Activated T-helper 17 cell treated with anti-CD3 and anti-CD28 coated beads, Interleukin-2, amount 50 U/mL, for 72 hours (primary cell): ENCODE data around the gene SPEN. TPM values are rescaled to one million over a fixed set of nuclear protein-coding genes. Genes with fewer than 3 reads are reported as not detected.
"Not testable (repeated sequence)": the region's sequence is repeated elsewhere in the genome, so short reads cannot be mapped to it uniquely, and the experiment has no call there.

Source experiments
- ATAC-seq: fragments of 150-1000 bp; cut with Tn5 transposase; replicated peaks from 2 replicates; pipeline ENCODE4 v1.10.0; 2021; ENCODE audit warnings: mild to moderate bottlenecking, moderate library complexity
- H3K27ac Mint-ChIP-seq: one replicate; pipeline ENCODE4 v1.8.0; 2022; ENCODE audit warnings: mixed read lengths
- H3K27me3 Mint-ChIP-seq: one replicate; pipeline ENCODE4 v1.8.0; 2022; ENCODE audit warnings: mixed read lengths
- H3K36me3 Mint-ChIP-seq: one replicate; pipeline ENCODE4 v1.8.0; 2022; ENCODE audit warnings: low read depth, mild to moderate bottlenecking, mixed read lengths
- H3K4me1 Mint-ChIP-seq: one replicate; pipeline ENCODE4 v1.8.0; 2022; ENCODE audit warnings: mixed read lengths
- H3K4me3 Mint-ChIP-seq: one replicate; pipeline ENCODE4 v1.8.0; 2022; ENCODE audit warnings: mild to moderate bottlenecking, mixed read lengths
- H3K9me3 Mint-ChIP-seq: one replicate; pipeline ENCODE4 v1.8.0; 2022; ENCODE audit warnings: mixed read lengths
- total RNA-seq, 2 donors: library from RNA; stranded (reverse); gene quantifications; one replicate each; pipeline ENCODE4 v1.2.3, GENCODE V29; 2022

Gene SPEN
- total RNA-seq, 2 donors from 2014 or later, result 48.9 to 66.7 TPM

DNA sequence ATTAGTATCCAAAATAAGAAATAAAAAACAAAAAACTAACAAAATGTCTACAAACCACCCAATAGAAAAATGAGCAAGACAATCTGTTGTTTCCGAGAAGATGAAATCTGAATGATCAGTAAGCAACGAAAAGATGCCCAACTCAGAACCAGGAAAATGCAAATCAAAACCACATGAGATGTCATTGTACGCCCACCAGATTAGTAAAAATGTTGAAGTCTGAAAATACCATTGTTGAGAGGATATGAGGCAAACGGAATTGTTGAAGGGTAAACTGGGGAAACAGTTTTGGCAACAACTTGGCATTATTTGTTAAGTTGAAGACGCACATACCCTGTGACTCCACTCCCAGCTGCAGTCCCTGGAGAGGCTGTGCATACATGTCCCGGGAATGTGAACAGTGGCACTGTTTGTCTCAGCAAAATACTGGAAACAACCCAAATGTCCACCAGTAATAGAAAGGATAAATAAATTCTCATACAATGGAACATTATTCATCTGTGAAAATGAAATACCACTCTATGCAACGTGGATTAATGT lies 117.8 kb downstream of the SPEN start:
- Mint-ChIP-seq H3K36me3 (peaks cover 90% of the 10 kb centered on the region), H3K4me1 (peaks cover 59% of the 10 kb centered on the region), H3K9me3 (no peaks in the 10 kb centered on the region), H3K27ac (peak overlapping the region; percentile 100), H3K4me3 (peak overlapping the region; percentile 85), H3K27me3 (no peaks in the 10 kb centered on the region)
- ATAC-seq, result peak; percentile 45

DNA sequence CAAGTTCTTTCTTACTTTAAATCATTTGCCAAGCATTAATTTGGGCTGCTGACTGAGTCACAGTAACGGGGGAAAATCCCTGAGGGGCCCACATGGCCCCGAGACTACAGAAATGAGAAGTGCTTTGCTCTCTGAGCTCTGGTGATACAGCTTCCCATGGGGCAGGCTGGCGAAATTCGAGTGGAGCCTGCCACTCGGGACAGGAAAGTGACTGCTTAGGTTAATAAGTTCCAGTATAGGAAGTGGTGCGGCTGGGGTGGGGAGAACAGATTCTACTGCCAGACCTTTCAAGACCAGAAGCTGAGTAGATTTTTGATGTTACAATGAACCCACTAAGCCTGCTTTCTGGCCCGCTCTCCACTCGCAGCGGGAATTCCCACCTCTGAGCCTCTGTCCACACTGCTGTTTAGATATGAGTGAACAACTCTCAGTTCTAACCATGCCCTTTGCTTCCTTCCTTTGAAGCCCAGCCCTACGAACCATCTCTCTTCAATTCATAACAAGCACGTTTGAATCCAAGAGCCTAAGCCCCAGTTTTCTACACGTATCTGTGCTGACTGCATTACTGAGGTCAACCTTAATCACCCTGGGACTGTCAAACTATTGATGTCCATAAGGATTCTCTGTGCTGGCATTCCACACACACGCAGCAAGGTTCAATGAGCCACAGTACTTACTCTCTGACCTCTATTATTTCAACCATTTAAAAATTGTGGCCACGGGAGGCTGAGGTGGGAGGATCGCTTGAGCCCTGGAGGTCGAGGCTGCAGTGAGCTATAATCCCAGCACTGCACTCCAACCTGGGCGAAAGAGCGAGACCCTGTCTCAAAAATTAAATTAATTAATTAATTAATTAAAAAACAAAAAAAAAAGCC lies 118.8 kb downstream of the SPEN start:
- H3K9me3 Mint-ChIP-seq, result no peaks in the 10 kb centered on the region
- ATAC-seq, result peak; percentile 79

DNA sequence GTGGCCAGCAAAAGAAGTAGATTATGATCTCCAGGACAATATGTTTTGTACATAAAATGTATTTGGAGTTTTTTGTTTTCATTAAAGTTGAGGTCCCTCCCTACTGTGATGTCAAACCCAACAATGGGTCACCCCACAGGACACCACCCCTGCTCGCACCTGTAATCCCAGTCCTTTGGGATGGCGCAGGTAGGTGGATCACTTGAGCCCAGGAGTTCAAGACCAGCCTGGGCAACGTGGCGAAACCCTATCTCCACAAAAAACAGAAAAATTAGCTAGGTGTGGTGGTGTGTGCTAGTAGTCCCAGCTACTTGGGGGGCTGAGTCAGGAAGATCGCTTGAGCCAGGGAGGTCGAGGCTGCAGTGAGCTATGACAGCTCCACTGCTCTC lies 119.4 kb downstream of the SPEN start:
- ATAC-seq, result no peak
- Mint-ChIP-seq H3K9me3 (no peaks in the 10 kb centered on the region), H3K27ac (peak overlapping the region; percentile 100), H3K36me3 (peaks cover 86% of the 10 kb centered on the region), H3K27me3 (no peaks in the 10 kb centered on the region), H3K4me1 (peaks cover 50% of the 10 kb centered on the region), H3K4me3 (peak overlapping the region; percentile 85)

More for the DNA sequence above, 118.8 kb downstream of the SPEN start:
- peaks cover 53% of the 10 kb centered on the region for H3K4me1 Mint-ChIP-seq
- H3K27me3 Mint-ChIP-seq, result no peaks in the 10 kb centered on the region
- peaks cover 88% of the 10 kb centered on the region for H3K36me3 Mint-ChIP-seq
- H3K4me3 Mint-ChIP-seq, result peak overlapping the region; percentile 85
- H3K27ac Mint-ChIP-seq, result peak overlapping the region; percentile 100

DNA sequence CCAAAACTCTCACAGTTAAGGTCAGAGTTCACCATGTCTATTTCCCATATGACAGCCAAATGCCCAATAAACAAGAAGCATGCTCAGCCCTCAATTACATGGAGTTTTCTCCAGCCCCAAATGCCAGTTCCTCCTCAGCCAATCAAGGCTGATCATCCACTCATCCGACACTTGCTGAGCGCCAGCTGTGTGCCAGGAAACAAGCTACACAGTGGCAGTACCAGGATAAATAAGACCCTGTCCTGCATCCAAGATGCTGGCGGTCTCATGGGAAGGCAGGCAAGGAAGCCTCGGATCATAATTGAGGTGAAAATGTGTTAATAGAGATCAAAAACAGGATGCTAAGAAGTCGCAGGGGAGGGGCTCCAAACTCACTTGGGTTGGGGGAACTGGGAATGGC lies 120.7 kb downstream of the SPEN start:
- peak overlapping the region; percentile 100 for H3K27ac Mint-ChIP-seq
- H3K4me1 Mint-ChIP-seq, result peaks cover 59% of the 10 kb centered on the region
- peak overlapping the region; percentile 85 for H3K4me3 Mint-ChIP-seq
- peaks cover 88% of the 10 kb centered on the region for H3K36me3 Mint-ChIP-seq
- H3K27me3 Mint-ChIP-seq, result no peaks in the 10 kb centered on the region
- ATAC-seq, result no peak
- no peaks in the 10 kb centered on the region for H3K9me3 Mint-ChIP-seq

DNA sequence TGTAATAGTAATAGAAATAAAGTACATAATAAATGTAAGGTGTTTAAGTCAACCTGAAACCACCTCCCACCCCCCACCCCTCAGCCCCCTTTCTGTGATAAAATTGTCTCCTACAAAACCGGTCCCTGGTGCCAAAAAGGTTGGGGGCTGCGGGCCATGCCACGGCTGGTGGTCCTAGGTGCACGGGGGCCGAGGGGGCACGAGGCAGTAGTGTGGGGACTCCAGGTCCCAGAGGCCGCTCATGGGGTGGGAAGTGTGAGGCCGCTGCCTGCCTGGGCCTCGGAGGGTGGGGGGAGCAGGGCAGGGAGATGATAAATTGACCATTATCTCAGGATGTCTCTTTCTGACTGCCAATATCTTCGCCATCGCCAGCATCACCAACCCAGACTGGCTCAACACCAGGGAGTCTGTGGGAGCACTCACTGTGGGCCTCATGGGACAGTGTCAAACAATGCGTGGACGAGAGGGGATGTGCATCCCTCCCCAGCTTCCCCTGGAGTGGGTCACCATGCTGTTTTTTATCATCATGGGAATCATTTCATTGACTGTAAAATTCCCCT lies 121.9 kb downstream of the SPEN start:
- no peak for ATAC-seq
- Mint-ChIP-seq H3K4me1 (peaks cover 58% of the 10 kb centered on the region), H3K27ac (no peak overlapping the region), H3K36me3 (peaks cover 84% of the 10 kb centered on the region), H3K9me3 (no peaks in the 10 kb centered on the region), H3K4me3 (no peak overlapping the region), H3K27me3 (no peaks in the 10 kb centered on the region)

DNA sequence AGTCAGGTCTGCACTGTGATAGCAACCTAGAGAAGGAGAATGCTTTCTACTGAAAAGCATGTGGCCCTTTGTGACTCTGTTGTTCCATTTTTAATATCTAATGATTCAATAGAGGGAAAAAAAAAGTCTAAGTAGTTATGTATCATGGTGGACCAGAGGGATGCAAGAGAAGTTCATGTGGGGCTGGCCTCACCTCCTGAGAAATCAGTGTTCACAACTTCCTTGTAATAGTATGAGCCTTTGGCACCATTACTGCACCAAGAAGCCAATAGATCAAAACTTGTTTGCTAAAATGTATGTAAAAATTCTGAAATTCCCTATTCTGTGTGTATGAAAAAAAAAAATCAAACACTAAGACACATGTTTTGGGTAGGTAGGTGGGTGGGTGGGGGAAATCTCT lies 123.4 kb downstream of the SPEN start:
- Mint-ChIP-seq H3K27me3 (no peaks in the 10 kb centered on the region), H3K4me1 (peaks cover 55% of the 10 kb centered on the region), H3K36me3 (peaks cover 80% of the 10 kb centered on the region), H3K4me3 (peak overlapping the region; percentile 16), H3K27ac (no peak overlapping the region), H3K9me3 (no peaks in the 10 kb centered on the region)
- ATAC-seq, result no peak

DNA sequence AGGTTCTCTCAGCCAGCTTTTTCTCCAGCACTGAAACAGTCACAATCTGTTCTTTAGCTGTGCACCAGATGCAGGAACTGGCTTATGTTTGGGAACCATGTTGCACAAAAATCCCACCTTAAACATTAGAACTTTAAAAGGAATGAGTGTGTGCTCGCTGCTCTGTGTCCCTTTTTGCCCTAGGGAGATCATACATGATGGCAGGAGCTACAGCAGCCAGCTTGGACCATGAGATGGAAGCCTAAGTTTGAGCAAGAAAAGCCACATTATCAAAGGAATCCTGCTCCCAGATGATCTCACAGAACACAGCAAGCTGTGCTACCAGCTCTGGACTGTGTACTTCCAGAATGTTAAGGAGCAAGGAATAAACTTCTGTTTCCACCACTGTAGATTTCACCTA lies 124.9 kb downstream of the SPEN start:
- Mint-ChIP-seq H3K4me3 (peak overlapping the region; percentile 94), H3K9me3 (no peaks in the 10 kb centered on the region), H3K4me1 (peaks cover 50% of the 10 kb centered on the region), H3K27ac (peak overlapping the region; percentile 34), H3K36me3 (peaks cover 65% of the 10 kb centered on the region), H3K27me3 (no peaks in the 10 kb centered on the region)
- ATAC-seq, result no peak

DNA sequence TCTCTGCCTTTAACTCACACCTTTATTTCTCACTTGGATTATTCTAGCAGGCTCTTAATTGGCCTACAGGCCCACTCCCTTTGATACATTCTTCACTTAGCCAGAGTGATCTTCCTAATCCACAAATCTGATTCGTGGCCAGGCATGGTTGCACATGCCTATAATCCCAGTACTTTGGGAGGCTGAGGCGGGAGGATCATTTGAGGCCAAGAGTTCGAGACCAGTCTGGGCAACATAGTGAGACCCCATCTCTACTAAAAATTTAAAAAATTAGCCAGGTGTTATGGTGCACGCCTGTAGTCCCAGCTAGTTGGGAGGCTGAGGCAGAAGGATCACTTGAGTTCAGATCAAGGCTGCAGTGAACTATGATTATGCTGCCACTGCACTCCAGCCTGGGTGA lies 126.3 kb downstream of the SPEN start:
- Mint-ChIP-seq H3K4me3 (peak overlapping the region; percentile 94), H3K27ac (peak overlapping the region; percentile 7), H3K36me3 (peaks cover 54% of the 10 kb centered on the region), H3K27me3 (no peaks in the 10 kb centered on the region), H3K4me1 (peaks cover 40% of the 10 kb centered on the region), H3K9me3 (no peaks in the 10 kb centered on the region)
- no peak for ATAC-seq

DNA sequence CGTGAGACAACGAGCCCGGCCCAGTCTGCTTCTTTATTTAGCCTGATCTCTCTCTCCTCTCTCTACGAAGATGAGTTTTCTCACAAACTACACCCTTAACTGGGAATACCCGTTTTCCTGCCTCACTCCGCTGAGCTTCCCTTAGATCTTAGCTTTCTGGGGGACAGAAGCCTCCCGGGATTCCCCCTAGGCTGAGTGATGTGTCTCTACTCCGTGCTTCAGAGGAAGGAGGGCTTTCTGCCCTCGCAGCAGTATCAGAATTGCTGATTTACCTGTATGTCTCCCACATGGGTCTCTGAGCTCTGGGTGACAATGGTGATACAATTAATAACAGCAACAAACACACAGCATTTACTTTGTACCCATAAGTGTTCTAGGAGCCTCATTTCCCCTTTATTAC lies 127.3 kb downstream of the SPEN start:
- peak overlapping the region; percentile 96 for H3K27ac Mint-ChIP-seq
- H3K27me3 Mint-ChIP-seq, result no peaks in the 10 kb centered on the region
- peak; percentile 64 for ATAC-seq
- no peaks in the 10 kb centered on the region for H3K9me3 Mint-ChIP-seq
- H3K4me3 Mint-ChIP-seq, result peak overlapping the region; percentile 94
- peaks cover 37% of the 10 kb centered on the region for H3K4me1 Mint-ChIP-seq
- H3K36me3 Mint-ChIP-seq, result peaks cover 47% of the 10 kb centered on the region

DNA sequence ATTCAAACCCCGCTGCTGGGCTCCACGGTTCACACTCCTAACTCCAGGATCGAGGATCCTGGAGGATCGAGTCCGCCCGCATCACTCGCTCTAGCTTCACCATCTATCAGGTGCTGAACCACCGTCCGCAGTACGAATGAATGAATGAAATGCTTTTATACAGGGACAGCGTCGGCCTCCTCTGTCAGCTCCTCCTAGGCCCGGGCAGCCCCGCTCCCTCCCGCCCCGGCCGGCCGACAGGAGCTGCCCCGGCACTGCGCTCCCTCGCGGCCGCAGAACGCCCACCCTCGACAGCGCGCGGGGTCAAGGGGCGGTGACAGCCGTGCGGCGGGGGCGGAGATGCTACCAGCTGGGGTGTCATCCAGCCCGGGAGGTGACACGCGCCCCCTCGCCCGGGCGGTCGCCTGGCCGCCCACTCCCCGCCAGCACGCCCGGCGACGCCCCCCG lies 127.9 kb downstream of the SPEN start:
- H3K27me3 Mint-ChIP-seq, result no peaks in the 10 kb centered on the region
- H3K9me3 Mint-ChIP-seq, result no peaks in the 10 kb centered on the region
- peaks cover 34% of the 10 kb centered on the region for H3K4me1 Mint-ChIP-seq
- H3K27ac Mint-ChIP-seq, result peak overlapping the region; percentile 96
- H3K36me3 Mint-ChIP-seq, result peaks cover 41% of the 10 kb centered on the region
- H3K4me3 Mint-ChIP-seq, result peak overlapping the region; percentile 94
- peak; percentile 76 for ATAC-seq

DNA sequence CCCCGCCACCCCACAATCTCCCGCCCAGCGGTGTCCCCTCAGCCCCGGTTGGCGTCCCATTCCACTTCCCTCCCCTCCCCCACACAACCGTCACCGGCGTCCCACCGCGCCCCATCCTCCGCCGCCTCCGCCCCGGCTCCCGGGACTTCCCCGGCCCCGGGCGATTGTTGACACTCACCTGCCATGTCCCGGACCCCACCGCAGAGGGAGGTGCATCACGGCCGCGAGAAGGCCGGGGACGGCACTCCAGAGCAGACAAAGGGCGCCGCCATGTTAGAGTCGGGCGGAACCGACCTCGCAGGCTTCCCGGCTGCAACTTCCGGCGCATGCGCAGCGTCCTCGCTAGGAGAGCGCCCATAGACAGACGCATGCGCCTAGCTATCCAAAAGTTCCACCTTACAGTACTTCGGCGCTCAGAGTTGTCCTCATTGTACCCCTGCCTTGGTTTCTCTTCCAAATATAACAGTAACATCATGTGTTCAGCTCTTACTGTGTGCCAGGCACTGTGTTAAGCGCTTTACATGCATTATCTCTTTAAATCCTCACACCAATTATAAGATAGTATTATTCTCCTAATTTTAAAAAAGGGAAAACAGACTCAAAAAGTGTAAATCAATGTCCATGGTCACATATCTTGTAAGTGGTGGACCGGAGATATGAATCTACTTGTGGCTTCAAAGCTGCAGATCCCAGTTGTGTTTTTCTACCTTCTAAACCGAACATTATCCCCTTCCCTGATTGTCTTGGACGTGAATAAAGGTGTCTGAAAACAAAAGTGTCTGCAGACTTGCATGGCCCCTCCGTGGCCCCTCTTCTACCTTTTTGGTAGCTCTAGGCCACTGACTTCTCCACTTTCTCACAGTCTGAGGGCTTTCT lies 128.5 kb downstream of the SPEN start, which contains the start of gene ZBTB17:
ZBTB17 (minus strand) TSS at position 297 of the 876 bp plus-strand sequence. CDS start 27,606 bp downstream, outside the sequence.
- peak within 1 kb of the TSS; percentile 96 for H3K27ac Mint-ChIP-seq
- H3K27me3 Mint-ChIP-seq, result no peaks in the 10 kb centered on the region
- H3K36me3 Mint-ChIP-seq, result peaks cover 35% of the 10 kb centered on the region
- peak; percentile 83 for ATAC-seq
- peaks cover 34% of the 10 kb centered on the region for H3K4me1 Mint-ChIP-seq
- H3K9me3 Mint-ChIP-seq, result no peaks in the 10 kb centered on the region
- H3K4me3 Mint-ChIP-seq, result peak within 1 kb of the TSS; percentile 94

DNA sequence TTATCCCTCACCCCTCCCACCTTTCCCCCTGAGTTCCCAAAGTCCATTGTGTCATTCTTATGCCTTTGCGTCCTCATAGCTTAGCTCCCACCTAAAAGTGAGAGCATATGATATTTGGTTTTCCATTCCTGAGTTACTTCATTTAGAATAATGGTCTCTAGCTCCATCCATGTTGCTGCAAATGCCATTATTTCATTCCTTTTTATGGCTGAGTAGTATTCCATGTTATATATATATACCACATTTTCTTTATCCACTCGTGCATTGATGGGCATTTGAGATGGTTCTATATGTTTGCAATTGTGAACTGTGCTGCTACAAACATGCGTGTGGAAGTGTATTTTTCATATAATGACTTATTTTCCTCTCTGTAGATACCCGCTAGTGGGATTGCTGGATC lies 130.4 kb downstream of the SPEN start:
- peaks cover 23% of the 10 kb centered on the region for H3K4me1 Mint-ChIP-seq
- peaks cover 19% of the 10 kb centered on the region for H3K36me3 Mint-ChIP-seq
- H3K9me3 Mint-ChIP-seq, H3K4me3 Mint-ChIP-seq, H3K27ac Mint-ChIP-seq, H3K27me3 Mint-ChIP-seq, ATAC-seq: not testable (repeated sequence)

DNA sequence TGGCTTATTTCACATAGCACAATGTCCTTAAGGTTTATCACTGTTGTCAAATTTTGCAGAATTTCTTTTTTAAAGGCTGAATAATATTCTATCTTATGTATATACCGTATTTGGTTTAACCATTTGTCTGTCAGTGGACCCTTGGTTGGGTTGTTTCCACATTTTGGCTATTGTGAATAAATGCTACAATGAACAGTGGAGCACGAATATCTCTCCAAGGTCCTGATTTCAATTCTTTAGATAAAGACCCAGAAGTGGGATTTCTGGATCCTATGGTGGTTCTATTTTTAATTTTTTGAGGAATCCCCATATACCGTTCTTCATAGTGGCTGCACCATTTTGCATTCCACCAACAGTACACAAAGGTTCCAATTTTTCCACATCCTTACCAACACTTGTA lies 134.2 kb downstream of the SPEN start:
- H3K36me3 Mint-ChIP-seq, result no peaks in the 10 kb centered on the region
- ATAC-seq, result no peak
- H3K9me3 Mint-ChIP-seq, result no peaks in the 10 kb centered on the region
- H3K4me3 Mint-ChIP-seq, result no peak overlapping the region
- no peaks in the 10 kb centered on the region for H3K27me3 Mint-ChIP-seq
- peaks cover 16% of the 10 kb centered on the region for H3K4me1 Mint-ChIP-seq
- no peak overlapping the region for H3K27ac Mint-ChIP-seq

DNA sequence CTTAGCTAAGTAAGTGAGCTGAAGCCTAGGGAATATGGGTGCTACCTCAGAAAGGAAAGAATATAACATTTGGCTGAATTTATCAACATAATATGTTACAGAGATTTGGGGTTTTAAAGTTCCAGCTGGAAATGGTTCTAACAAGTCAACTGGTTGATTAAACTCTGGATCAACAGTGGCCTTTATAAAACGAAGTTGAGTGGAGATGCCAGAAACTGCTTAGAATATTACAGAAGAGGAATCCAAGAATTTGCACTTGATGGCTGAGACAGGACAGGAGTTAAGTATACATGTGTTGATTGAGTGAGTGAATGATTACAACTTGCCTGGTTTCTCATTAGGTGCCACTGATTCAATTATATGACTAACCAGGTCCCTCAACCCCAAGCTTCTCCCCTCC lies 135.8 kb downstream of the SPEN start:
- Mint-ChIP-seq H3K4me3 (no peak overlapping the region), H3K27me3 (no peaks in the 10 kb centered on the region), H3K4me1 (peaks cover 15% of the 10 kb centered on the region), H3K9me3 (no peaks in the 10 kb centered on the region), H3K36me3 (no peaks in the 10 kb centered on the region), H3K27ac (no peak overlapping the region)
- ATAC-seq, result no peak
